Measurements from ENCODE around the gene C11orf97. TPM values are rescaled to one million over a fixed set of nuclear protein-coding genes. Genes with fewer than 3 reads are reported as not detected.

The C11orf97 gene
- total and polyA plus RNA-seq, 2 of the 8 experiments (the other 6 are each of a cell fraction or from before 2014, with no cell fraction given): not detected

- Histone ChIP-seq H3K27ac (ENCODE audit: low read depth, low read length) (no peak overlapping the region), H2BK5ac (ENCODE audit: low read depth, low read length) (no peak overlapping the region), H2BK20ac (ENCODE audit: low read length) (no peak overlapping the region), H2BK15ac (ENCODE audit: low read length) (no peak overlapping the region), H2AFZ (ENCODE audit: low read length) (no peak overlapping the region), H4K8ac (ENCODE audit: extremely low read depth, insufficient read depth, low read length) (no peak overlapping the region), H2BK12ac (ENCODE audit: low read depth, low read length) (no peak overlapping the region), H3K79me1 (ENCODE audit: low read depth, low read length) (no peaks in the 10 kb centered on the region), H4K91ac (replicated peaks; ENCODE audit: insufficient read length, low read length) (no peak overlapping the region), H4K20me1 (replicated peaks in 1 of 2; ENCODE audit: control insufficient read depth in 1 of 2, insufficient read depth in 2 of 2, low read length in 2 of 2) (no peaks in the 10 kb centered on the region), H3K4me3 (ENCODE audit: extremely low read depth in 1 of 4, insufficient read depth in 2 of 4, low read depth in 3 of 4, low read length in 4 of 4) (no peak overlapping the region), H3K23ac (ENCODE audit: insufficient read length) (no peak overlapping the region), H3K14ac (ENCODE audit: insufficient read length) (no peak overlapping the region), H3K18ac (ENCODE audit: extremely low read depth, low read length) (no peak overlapping the region), H4K5ac (ENCODE audit: insufficient read length, low read depth, low read length) (no peak overlapping the region), H3K56ac (replicated peaks; ENCODE audit: insufficient read length, low read depth, low read length) (no peak overlapping the region), H3K4me2 (ENCODE audit: insufficient read depth in 1 of 2, low read depth in 2 of 2, low read length in 2 of 2) (no peak overlapping the region), H3K23me2 (ENCODE audit: low read depth, low read length) (no peaks in the 10 kb centered on the region), H2AK5ac (ENCODE audit: low read depth, low read length) (no peak overlapping the region), H3K27me3 (replicated peaks in 1 of 4; ENCODE audit: control insufficient read depth in 3 of 4, extremely low read depth in 1 of 4, insufficient read depth in 3 of 4, low read length in 3 of 4) (no peaks in the 10 kb centered on the region), H3K36me3 (ENCODE audit: control insufficient read depth in 2 of 4, insufficient read depth in 4 of 4, low read length in 3 of 4) (no peaks in the 10 kb centered on the region), H3K9ac (replicated peaks in 1 of 4; ENCODE audit: extremely low read depth in 1 of 4, low read depth in 3 of 4, low read length in 3 of 4) (no peak overlapping the region), H3K9me3 (ENCODE audit: insufficient read depth in 2 of 2, low read depth in 1 of 2, low read length in 1 of 2) (no peaks in the 10 kb centered on the region), H2BK120ac (replicated peaks; ENCODE audit: low read depth, low read length) (no peak overlapping the region), H3K4ac (replicated peaks; ENCODE audit: insufficient read length, low read depth, low read length) (no peak overlapping the region), H3K4me1 (replicated peaks in 1 of 4; ENCODE audit: control insufficient read depth in 3 of 4, insufficient read depth in 4 of 4, low read length in 3 of 4) (no peaks in the 10 kb centered on the region; a peak in 1 of 7 replicates), H3K79me2 (ENCODE audit: control insufficient read depth in 1 of 2, insufficient read depth in 2 of 2, low read length in 2 of 2) (no peaks in the 10 kb centered on the region)
- FAIRE-seq: no peak
- DNase-seq (ENCODE audit: low read depth in 1 of 2, low spot score in 2 of 2): no peak
- CTCF ChIA-PET (ENCODE audit: partially characterized antibody): no interaction called here
- POLR2A ChIA-PET (ENCODE audit: partially characterized antibody): interaction anchor here (1.0 to 1.3 kb wide), 2 partner anchors 8 to 52 kb away, joined by 3 read pairs; no protein-coding TSS in a partner anchor
- WGBS, 2 experiments (ENCODE audit: extremely low coverage in 1 of 2, insufficient coverage in 1 of 2, insufficient read length in 1 of 2, insufficient replicate concordance in 2 of 2, low coverage in 1 of 2, low lambda C conversion rate in 2 of 2, missing lambda C conversion rate in 1 of 2): 88% methylated on average over 4 of the region's 4 CpGs; no CpG with 5 or more reads in 1 of the 2 experiments
- TF ChIP-seq NRF1 (IDR thresholded peaks at IDR 0.05; ENCODE audit: low read depth, low read length): no peak
- TF ChIP-seq EZH2 (IDR thresholded peaks at IDR 0.05; ENCODE audit: low read depth, low read length, severe bottlenecking): no peak
- no peak for TF ChIP-seq ASH2L (IDR thresholded peaks at IDR 0.05; ENCODE audit: low read length)
- TF ChIP-seq CTCF (IDR thresholded peaks at IDR 0.05; ENCODE audit: control extremely low read depth in 1 of 3, insufficient read depth in 1 of 3, low read depth in 1 of 3, low read length in 3 of 3): no peak
- TF ChIP-seq SIRT6 (IDR thresholded peaks at IDR 0.05; ENCODE audit: low read length): no peak
- TF ChIP-seq RXRA (IDR thresholded peaks at IDR 0.05; ENCODE audit: insufficient read depth, low read depth, low read length): no peak
- TF ChIP-seq RBBP5 (IDR thresholded peaks at IDR 0.05; ENCODE audit: borderline replicate concordance, low read depth, low read length): no peak
- TF ChIP-seq TEAD4 (IDR thresholded peaks at IDR 0.05; ENCODE audit: low read depth, low read length): no peak
- TF ChIP-seq KDM4A (IDR thresholded peaks at IDR 0.05; ENCODE audit: low read depth, low read length, severe bottlenecking): no peak
- TF ChIP-seq SAP30 (IDR thresholded peaks at IDR 0.05; ENCODE audit: insufficient read depth, insufficient replicate concordance, low read length): no peak
- TF ChIP-seq SIX5 (IDR thresholded peaks at IDR 0.05; ENCODE audit: low read depth, low read length): no peak
- no peak for TF ChIP-seq FOSL1 (IDR thresholded peaks at IDR 0.05; ENCODE audit: insufficient read depth, low read depth, low read length)
Measured at GRCh38 chr11:94568717-94569116, 56.5 kb downstream of the C11orf97 start.

All from H1 (cell line).